NCI-H2196 (cell line): ENCODE measurements around the gene SCARF1.

Source experiments
- DNase-seq: peaks from one replicate; lab custom pipeline; 2025; ENCODE audit not compliant: unreplicated experiment; lab: John Stamatoyannopoulos, UW

Gene SCARF1

GRCh38 chr17:1605681-1606351 is 39.7 kb downstream of the SCARF1 start:
- no peak for DNase-seq

GRCh38 chr17:1604831-1605528 is 40.6 kb downstream of the SCARF1 start:
- DNase-seq: no peak

GRCh38 chr17:1601571-1601970 is 44.0 kb downstream of the SCARF1 start:
- no peak for DNase-seq

GRCh38 chr17:1598399-1599095 is 47.0 kb downstream of the SCARF1 start:
- DNase-seq: no peak

- DNase-seq: no peak
These were observed 47.6 kb downstream of the SCARF1 start for GRCh38 chr17:1597861-1598342.

GRCh38 chr17:1593630-1593931 is 52.0 kb downstream of the SCARF1 start:
- no peak for DNase-seq

GRCh38 chr17:1592751-1593629 is 52.5 kb downstream of the SCARF1 start:
- DNase-seq: no peak

- DNase-seq: no peak
These were observed 54.0 kb downstream of the SCARF1 start for GRCh38 chr17:1591474-1592090.

GRCh38 chr17:1590747-1591473 is 54.6 kb downstream of the SCARF1 start:
- DNase-seq: no peak

- DNase-seq: no peak
These were observed 55.3 kb downstream of the SCARF1 start for GRCh38 chr17:1590029-1590746.

GRCh38 chr17:1588821-1589585 is 56.5 kb downstream of the SCARF1 start:
- no peak for DNase-seq

- DNase-seq: no peak
These were observed 61.4 kb downstream of the SCARF1 start for GRCh38 chr17:1584167-1584566.
